Neural cell (in vitro differentiated cells): Measurements from ENCODE around the gene CRYGN. TPM values are rescaled to one million over a fixed set of nuclear protein-coding genes. Genes with fewer than 3 reads are reported as not detected.

ENCODE experiments used
- H2AFZ ChIP-seq: fragments of 200-600, 300-800 bp; sonication (generic), shearing (Covaris generic); 2 replicates; pipeline ENCODE4 v1.6.0; 2014; ENCODE audit warnings: low read depth, mild to moderate bottlenecking, antibody characterized with exemption, low read length, moderate library complexity
- H3F3A ChIP-seq: fragments of 200-600 bp; shearing (Covaris generic); 2 replicates; pipeline ENCODE4 v1.6.1; 2016; ENCODE audit warnings: mild to moderate bottlenecking, moderate library complexity, mixed read lengths, antibody characterized with exemption, low read length; ENCODE audit not compliant: insufficient read depth, poor library complexity, severe bottlenecking
- H3K27ac ChIP-seq: fragments of 200-600, 300-800 bp; sonication (generic), shearing (Covaris generic); 2 replicates; pipeline ENCODE4 v1.5.1; 2014; ENCODE audit warnings: mild to moderate bottlenecking, low read length, moderate library complexity
- H3K27me3 ChIP-seq: fragments of 300-800, 200-600 bp; sonication (generic), shearing (Covaris generic); 2 replicates; pipeline ENCODE4 v1.6.0; 2014; ENCODE audit warnings: mild to moderate bottlenecking, low read depth, low read length, moderate library complexity; ENCODE audit not compliant: insufficient read depth
- H3K36me3 ChIP-seq: fragments of 300-800, 200-600 bp; sonication (generic), shearing (Covaris generic); 2 replicates; pipeline ENCODE4 v1.5.1; 2014; ENCODE audit warnings: mild to moderate bottlenecking, antibody characterized with exemption, low read length, moderate library complexity; ENCODE audit not compliant: insufficient read depth
- H3K4me2 ChIP-seq: fragments of 300-800, 200-600 bp; sonication (generic), shearing (Covaris generic); 2 replicates; pipeline ENCODE4 v1.6.0; 2014; ENCODE audit warnings: mild to moderate bottlenecking, low read length
- H3K4me3 ChIP-seq: fragments of 300-800, 200-600 bp; sonication (generic), shearing (Covaris generic); 2 replicates; pipeline ENCODE4 v1.5.1; 2014; ENCODE audit warnings: mild to moderate bottlenecking, low read length, moderate library complexity
- H3K79me2 ChIP-seq: fragments of 200-600 bp; shearing (Covaris generic); replicated peaks from 2 replicates; pipeline ENCODE4 v1.6.0; 2014; ENCODE audit warnings: mild to moderate bottlenecking, low read length, moderate library complexity; ENCODE audit not compliant: insufficient read depth
- H3K9ac ChIP-seq: fragments of 300-800, 200-600 bp; sonication (generic), shearing (Covaris generic); 2 replicates; pipeline ENCODE4 v1.6.1; 2016; ENCODE audit warnings: mild to moderate bottlenecking, low read length, mixed read lengths
- H3K9me2 ChIP-seq: fragments of 200-600 bp; shearing (Covaris generic); 2 replicates; pipeline ENCODE4 v1.6.1; 2016; ENCODE audit warnings: mild to moderate bottlenecking, low read length, mixed read lengths; ENCODE audit not compliant: insufficient read depth
- H3K9me3 ChIP-seq: fragments of 200-600, 300-800 bp; sonication (generic), shearing (Covaris generic); 2 replicates; pipeline ENCODE4 v1.6.1; 2016; ENCODE audit warnings: mild to moderate bottlenecking, mixed run types, low read length, moderate library complexity, mixed read lengths
- H4K20me1 ChIP-seq: fragments of 200-600 bp; shearing (Covaris generic); 2 replicates; pipeline ENCODE4 v1.6.1; 2016; ENCODE audit warnings: mild to moderate bottlenecking, mixed run types; ENCODE audit not compliant: insufficient read depth
- EP300 ChIP-seq: fragments of 450-650 bp; conservative IDR thresholded peaks from 2 replicates; pipeline ENCODE4 v1.6.1; 2014; ENCODE audit warnings: antibody characterized with exemption, mild to moderate bottlenecking, moderate library complexity; ENCODE audit not compliant: poor library complexity, severe bottlenecking
- EZH2 ChIP-seq: fragments of 200-600, 300-800 bp; shearing (Covaris generic), sonication (generic); IDR thresholded peaks from 2 replicates; pipeline ENCODE4 v1.6.1; 2014; ENCODE audit warnings: antibody characterized with exemption, low read length, borderline replicate concordance, mild to moderate bottlenecking; ENCODE audit not compliant: insufficient read depth, poor library complexity, severe bottlenecking
- MXI1 ChIP-seq: fragments of 450-650 bp; conservative IDR thresholded peaks from 2 replicates; pipeline ENCODE4 v1.6.1; 2014; ENCODE audit warnings: antibody characterized with exemption, mild to moderate bottlenecking; ENCODE audit not compliant: poor library complexity, severe bottlenecking
- POLR2AphosphoS5 ChIP-seq: IDR thresholded peaks from 2 replicates; pipeline ENCODE4 v1.6.1; 2012
- RAD21 ChIP-seq: fragments of 450-650 bp; conservative IDR thresholded peaks from 2 replicates; pipeline ENCODE4 v1.6.1; 2014; ENCODE audit warnings: antibody characterized with exemption, mild to moderate bottlenecking, moderate library complexity
- SMC3 ChIP-seq: fragments of 450-650 bp; conservative IDR thresholded peaks from 2 replicates; pipeline ENCODE4 v1.6.1; 2014; ENCODE audit warnings: antibody characterized with exemption, mild to moderate bottlenecking, moderate library complexity; ENCODE audit not compliant: poor library complexity
- TAF1 ChIP-seq: IDR thresholded peaks from 2 replicates; pipeline ENCODE4 v1.6.1; 2012; ENCODE audit warnings: low read depth
- polyA plus RNA-seq: library from polyadenylated mRNA; depleted of rRNA; stranded (reverse); fragments of >200 nt; gene quantifications from 2 replicates; pipeline ENCODE4 v1.2.3, GENCODE V29; 2014
- TF ChIP-seq, protein P1 (sequence below): fragments of 450-650 bp; IDR thresholded peaks from 2 replicates; pipeline ENCODE4 v1.5.1; 2014; ENCODE audit warnings: antibody characterized with exemption, mild to moderate bottlenecking, moderate library complexity; ENCODE audit not compliant: poor library complexity, severe bottlenecking
- TF ChIP-seq, protein P2 (sequence below): IDR thresholded peaks from 2 replicates; pipeline ENCODE4 v1.6.1; 2012; ENCODE audit warnings: borderline replicate concordance

CRYGN gene
- polyA plus RNA-seq, 1 donor from 2014 or later = not detected

DNA sequence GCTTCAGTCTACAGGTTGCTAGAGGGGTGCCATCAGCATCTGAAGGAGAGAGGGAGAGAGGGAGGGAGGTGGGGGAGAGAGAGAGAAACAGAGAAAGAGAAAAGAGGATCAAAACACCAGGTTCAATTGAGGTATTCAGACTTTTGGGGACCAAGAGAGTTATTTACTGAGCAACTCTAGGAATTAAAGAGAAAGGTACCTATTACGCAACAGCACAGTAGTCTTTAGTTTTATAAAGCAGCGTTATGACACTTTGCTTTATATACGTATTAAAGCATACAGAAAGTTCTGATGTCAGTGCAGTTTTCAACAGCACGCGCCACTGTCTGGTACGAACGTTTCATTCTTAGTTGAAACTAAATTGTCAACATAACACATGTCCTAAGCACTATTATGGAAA lies 37.9 kb upstream of the CRYGN start:
- Histone ChIP-seq H3K79me2 (peaks cover 5% of the 10 kb centered on the region), H3K4me2 (no peak overlapping the region), H3K9me2 (no peaks in the 10 kb centered on the region), H3K27ac (no peak overlapping the region), H3K36me3 (no peaks in the 10 kb centered on the region), H2AFZ (no peak overlapping the region), H3K9ac (no peak overlapping the region), H3F3A (no peaks in the 10 kb centered on the region), H3K4me3 (no peak overlapping the region), H4K20me1 (no peaks in the 10 kb centered on the region), H3K9me3 (no peaks in the 10 kb centered on the region), H3K27me3 (no peaks in the 10 kb centered on the region)
- TF ChIP-seq RAD21 (no peak), SMC3 (no peak), POLR2AphosphoS5 (no peak), EP300 (no peak), EZH2 (no peak), TAF1 (no peak), MXI1 (no peak)
- TF ChIP-seq, protein P1, sequence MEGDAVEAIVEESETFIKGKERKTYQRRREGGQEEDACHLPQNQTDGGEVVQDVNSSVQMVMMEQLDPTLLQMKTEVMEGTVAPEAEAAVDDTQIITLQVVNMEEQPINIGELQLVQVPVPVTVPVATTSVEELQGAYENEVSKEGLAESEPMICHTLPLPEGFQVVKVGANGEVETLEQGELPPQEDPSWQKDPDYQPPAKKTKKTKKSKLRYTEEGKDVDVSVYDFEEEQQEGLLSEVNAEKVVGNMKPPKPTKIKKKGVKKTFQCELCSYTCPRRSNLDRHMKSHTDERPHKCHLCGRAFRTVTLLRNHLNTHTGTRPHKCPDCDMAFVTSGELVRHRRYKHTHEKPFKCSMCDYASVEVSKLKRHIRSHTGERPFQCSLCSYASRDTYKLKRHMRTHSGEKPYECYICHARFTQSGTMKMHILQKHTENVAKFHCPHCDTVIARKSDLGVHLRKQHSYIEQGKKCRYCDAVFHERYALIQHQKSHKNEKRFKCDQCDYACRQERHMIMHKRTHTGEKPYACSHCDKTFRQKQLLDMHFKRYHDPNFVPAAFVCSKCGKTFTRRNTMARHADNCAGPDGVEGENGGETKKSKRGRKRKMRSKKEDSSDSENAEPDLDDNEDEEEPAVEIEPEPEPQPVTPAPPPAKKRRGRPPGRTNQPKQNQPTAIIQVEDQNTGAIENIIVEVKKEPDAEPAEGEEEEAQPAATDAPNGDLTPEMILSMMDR = no peak
- TF ChIP-seq, protein P2, sequence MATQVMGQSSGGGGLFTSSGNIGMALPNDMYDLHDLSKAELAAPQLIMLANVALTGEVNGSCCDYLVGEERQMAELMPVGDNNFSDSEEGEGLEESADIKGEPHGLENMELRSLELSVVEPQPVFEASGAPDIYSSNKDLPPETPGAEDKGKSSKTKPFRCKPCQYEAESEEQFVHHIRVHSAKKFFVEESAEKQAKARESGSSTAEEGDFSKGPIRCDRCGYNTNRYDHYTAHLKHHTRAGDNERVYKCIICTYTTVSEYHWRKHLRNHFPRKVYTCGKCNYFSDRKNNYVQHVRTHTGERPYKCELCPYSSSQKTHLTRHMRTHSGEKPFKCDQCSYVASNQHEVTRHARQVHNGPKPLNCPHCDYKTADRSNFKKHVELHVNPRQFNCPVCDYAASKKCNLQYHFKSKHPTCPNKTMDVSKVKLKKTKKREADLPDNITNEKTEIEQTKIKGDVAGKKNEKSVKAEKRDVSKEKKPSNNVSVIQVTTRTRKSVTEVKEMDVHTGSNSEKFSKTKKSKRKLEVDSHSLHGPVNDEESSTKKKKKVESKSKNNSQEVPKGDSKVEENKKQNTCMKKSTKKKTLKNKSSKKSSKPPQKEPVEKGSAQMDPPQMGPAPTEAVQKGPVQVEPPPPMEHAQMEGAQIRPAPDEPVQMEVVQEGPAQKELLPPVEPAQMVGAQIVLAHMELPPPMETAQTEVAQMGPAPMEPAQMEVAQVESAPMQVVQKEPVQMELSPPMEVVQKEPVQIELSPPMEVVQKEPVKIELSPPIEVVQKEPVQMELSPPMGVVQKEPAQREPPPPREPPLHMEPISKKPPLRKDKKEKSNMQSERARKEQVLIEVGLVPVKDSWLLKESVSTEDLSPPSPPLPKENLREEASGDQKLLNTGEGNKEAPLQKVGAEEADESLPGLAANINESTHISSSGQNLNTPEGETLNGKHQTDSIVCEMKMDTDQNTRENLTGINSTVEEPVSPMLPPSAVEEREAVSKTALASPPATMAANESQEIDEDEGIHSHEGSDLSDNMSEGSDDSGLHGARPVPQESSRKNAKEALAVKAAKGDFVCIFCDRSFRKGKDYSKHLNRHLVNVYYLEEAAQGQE = no peak

DNA sequence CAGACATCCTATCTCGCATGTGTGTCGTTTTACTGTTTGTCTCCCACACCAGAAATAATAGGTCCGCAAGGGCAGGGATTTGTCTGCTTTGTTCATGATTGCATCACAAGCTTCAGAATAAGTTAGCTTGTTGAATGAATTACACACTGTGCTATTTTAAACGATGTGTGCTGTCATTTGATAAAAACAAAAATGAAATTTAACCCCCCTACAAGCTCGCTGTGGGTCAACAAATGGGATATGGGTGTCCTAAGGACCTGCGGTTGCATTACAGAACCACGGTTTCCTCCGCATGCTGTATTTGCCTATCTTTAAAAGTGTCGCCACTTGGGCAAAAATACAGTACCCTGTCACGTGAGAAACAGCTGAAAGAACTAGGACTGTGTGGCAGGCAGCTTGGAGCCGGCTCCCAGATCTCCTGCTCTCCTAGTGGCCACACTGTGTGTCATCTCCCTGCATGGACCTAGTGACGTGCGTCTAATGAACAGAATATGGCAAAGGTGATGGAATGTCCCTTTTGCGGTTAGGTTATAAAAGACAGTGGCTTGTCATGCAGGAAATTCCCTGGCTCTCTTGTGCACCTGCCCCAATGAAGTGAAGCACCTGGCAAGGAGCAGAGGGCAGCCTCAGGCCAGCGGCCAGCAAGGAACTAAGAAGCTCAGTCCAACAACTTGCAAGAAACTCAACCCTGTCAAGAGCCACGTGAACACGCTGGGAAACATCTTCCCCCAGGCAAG lies 32.9 kb upstream of the CRYGN start:
- Histone ChIP-seq H3K4me3 (no peak overlapping the region), H2AFZ (no peak overlapping the region), H3K79me2 (peaks cover 5% of the 10 kb centered on the region), H3F3A (no peaks in the 10 kb centered on the region), H3K9me3 (no peaks in the 10 kb centered on the region), H3K9ac (no peak overlapping the region), H3K27me3 (no peaks in the 10 kb centered on the region), H4K20me1 (no peaks in the 10 kb centered on the region), H3K9me2 (no peaks in the 10 kb centered on the region), H3K27ac (no peak overlapping the region), H3K36me3 (no peaks in the 10 kb centered on the region), H3K4me2 (no peak overlapping the region)
- TF ChIP-seq POLR2AphosphoS5 (no peak), TAF1 (no peak), MXI1 (no peak), SMC3 (no peak), RAD21 (no peak), EP300 (no peak), EZH2 (no peak)
- TF ChIP-seq, protein P1 = no peak
- TF ChIP-seq, protein P2 = no peak
